Left renal cortex interstitium (tissue), 4 donors: Measurements from ENCODE around the gene ARHGEF4. TPM values are rescaled to one million over a fixed set of nuclear protein-coding genes. Genes with fewer than 3 reads are reported as not detected.
"Not testable (repeated sequence)": the region's sequence is repeated elsewhere in the genome, so short reads cannot be mapped to it uniquely, and the experiment has no call there.

Source experiments
- DNase-seq, 4 donors: peaks; one replicate each; pipeline ENCODE4 v3.0.0-alpha.2; 2013; ENCODE audit warnings: low read depth in 4 of 4, low spot score in 2 of 4, missing footprints in 1 of 4
- polyA plus RNA-seq, 4 donors: library from polyadenylated mRNA; unstranded; fragments of 120-200 nt; gene quantifications; one replicate each; pipeline ENCODE4 v1.2.1, GENCODE V29; 2013; ENCODE audit not compliant: insufficient read length in 4 of 4

The ARHGEF4 gene
- polyA plus RNA-seq, 4 donors = 5.6 to 9.0 (median 7.9) TPM

- DNase-seq = no peak
These were observed 41.6 kb downstream of the ARHGEF4 start for GRCh38 chr2:130878316-130878715.

GRCh38 chr2:130878933-130879332, 42.2 kb downstream of the ARHGEF4 start:
- DNase-seq = no peak

DNA sequence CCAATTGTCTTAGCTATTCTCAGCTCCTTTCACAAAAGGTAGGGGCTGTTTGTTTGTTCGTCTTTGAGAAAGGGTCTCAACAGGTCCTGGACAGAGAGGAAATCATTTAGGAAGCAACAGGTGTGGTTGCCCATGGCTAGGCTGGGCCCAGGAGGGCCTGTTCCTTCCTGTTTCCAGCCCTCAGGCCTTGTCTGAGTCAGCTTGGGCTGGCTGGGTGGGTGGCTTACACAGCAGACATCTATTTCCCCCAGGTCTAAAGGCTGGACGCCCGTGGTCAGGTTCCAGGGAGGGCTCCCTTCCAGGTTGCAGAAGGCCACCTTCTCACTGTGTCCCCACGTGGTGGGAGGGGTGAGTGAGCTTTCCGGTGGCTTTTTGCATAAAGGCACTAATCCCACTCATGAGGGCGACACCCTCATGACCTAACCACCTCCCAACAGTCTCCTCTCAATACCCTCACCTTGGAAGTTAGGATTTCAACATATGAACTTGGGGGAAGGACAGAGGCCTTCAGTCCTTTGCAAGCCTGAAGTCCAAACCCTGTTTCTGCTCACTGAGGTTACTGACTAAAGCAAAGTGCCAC, 45.5 kb downstream of the ARHGEF4 start:
- no peak for DNase-seq

DNA sequence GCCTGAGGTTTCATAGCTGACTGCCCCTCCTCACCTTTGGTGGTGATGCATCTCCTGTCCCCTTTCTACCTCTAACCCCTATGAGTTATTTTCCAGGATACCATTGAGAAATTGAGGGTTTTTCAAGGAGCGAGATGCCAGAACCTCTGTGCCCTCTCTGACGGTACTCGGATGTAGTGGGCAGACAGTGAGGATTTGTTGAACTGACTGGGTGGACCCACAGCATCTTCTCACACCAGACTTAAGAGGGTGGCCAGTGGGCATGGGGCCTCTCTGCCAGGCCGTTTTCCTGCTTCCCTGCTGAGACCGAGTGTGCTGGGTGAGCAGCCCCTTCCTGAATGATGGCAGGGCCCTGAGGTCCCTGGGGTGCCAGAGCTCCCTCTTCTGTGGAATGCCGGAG, 46.3 kb downstream of the ARHGEF4 start:
- no peak for DNase-seq

DNA sequence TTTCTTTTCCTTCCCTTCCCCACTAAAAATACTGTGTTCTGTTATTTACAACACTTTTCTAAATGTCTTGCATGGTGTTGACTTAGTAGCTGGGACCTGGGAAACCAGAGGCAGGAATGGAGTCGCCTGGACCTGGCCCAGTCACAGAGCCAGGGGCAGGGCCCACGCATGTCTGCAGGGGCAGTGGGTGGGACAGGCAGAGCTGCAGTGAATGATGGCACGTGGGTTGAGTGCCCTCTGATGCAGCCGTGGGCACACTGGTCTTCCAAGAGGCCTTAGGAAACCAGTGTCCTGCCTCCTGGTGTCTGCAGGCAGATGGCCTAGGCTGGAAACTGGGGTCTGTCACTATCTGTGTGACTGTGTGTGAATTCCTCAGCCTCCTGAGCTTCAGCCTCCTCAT, 46.8 kb downstream of the ARHGEF4 start:
- DNase-seq = no peak

DNA sequence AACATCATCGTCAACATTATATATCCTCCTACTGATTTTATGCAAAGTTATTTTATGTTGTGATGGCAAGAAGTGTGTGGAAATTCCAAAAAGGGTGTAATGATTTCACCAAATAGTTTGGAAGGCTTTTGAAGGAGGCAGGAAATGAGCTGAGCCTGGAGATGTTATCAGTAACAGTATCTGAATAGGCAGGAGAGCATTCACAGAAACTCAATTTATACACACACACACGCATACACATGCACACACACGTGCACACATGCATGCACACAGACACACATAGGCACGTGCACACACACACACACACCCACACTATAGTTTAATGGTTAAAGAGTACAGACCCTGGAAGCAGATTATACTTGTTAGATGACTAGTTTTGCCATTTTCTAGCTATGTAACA, 47.3 kb downstream of the ARHGEF4 start:
- no peak for DNase-seq

- no peak for DNase-seq
These were observed 47.8 kb downstream of the ARHGEF4 start for GRCh38 chr2:130884503-130884902.

GRCh38 chr2:130887643-130888042, 50.9 kb downstream of the ARHGEF4 start:
- DNase-seq = no peak

GRCh38 chr2:130890941-130891669, 54.4 kb downstream of the ARHGEF4 start:
- DNase-seq = no peak

GRCh38 chr2:130891966-130892365, 55.3 kb downstream of the ARHGEF4 start:
- DNase-seq = no peak

- DNase-seq = no peak
These were observed 56.4 kb downstream of the ARHGEF4 start for GRCh38 chr2:130892793-130893785.

- DNase-seq = no peak
These were observed 57.7 kb downstream of the ARHGEF4 start for GRCh38 chr2:130894326-130894942.

DNA sequence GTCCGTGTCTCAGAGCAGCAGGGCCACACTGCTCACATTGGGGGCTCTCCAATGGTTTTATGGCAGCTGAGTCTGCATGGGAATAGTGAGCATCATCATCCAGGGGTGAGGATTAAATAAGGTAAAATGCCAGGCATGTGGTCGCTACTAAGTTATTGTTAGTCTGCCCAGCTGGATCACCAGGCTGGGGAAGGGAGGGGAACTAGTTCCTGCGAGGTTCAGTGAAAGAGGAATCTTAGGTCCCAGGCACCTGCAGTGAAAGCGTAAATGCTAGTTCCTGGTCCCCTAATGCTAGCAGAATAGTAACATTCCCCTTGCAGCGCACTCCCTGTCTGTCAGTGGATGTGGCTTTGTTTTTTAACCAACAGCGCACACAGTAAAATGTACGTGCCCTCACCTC, 60.1 kb downstream of the ARHGEF4 start:
- no peak for DNase-seq

DNA sequence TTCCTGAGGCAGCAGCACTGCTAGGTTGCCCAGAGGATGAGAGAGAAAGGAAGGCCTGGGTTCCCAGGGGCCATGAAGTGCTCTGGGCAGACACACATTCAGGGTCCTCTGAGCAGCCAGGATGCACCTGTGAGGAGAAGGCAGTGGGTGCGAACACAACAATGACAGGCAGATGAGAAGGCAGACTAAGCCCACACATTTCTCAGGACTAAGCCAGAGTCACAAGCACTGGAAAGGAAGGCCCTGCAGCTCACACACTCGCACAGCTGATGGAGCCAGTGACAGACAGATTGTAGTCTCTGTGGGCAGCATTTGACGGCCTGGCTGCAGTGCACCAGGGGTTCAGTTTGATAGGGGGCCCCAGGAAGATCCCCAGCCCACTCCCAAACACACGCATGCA, 61.8 kb downstream of the ARHGEF4 start:
- DNase-seq = no peak

DNA sequence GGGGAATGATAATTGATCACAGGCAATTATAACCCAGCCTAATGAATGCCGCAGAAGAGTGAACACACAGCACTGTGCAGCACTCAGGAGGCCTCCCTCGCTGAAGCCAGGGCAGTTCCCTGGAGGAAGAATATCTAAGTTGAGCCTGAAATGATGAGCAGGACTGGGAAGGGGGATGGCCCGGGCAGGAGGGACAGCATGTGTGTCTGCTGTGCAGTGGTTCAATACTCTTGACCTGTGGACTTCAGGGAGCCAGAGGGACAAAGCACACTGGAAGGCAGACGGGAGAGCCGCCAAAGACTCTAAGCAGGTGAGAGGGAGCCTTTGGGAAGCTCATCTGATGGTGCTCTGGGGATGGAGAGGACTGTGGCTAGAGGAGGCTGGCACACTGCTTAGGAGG, 62.6 kb downstream of the ARHGEF4 start:
- no peak for DNase-seq

DNA sequence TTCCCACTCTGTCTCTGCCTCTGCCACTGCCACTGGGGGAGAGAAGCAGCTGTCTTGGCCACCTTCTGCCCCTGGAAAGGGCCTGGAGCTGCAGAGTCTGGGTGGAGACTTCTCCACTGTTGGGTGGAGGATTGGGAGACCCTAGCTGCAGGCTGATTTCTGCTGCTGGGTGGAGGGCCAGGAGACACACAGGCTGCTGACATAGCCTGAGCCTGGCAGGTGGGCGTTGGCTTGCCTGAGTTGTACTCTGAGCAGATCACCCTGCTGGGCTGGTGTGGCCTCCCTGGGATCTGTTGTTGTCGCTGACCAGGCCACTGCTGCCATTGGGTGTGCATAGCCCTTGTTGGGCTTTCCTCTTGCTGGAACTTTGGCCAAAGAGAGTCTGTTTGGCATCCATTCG, 64.3 kb downstream of the ARHGEF4 start:
- no peak for DNase-seq

DNA sequence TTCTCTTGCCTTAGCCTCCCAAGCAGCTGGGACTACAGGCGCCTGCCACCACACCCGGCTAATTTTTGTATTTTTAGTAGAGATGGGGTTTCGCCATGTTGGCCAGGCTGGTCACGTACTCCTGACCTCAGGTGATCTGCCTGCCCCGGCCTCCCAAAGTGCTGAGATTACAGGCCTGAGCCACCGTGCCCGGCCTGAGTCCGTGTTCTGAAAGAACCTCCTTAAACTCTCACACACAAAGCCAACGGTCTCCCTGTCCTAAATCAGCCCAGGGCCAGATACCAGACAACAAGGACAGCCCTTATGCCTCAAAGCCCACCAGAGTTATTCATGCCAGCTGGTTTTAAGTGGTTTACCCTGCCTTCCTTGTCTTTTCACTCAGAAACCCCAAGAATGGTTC, 64.9 kb downstream of the ARHGEF4 start:
- not testable (repeated sequence) for DNase-seq

- no peak for DNase-seq
These were observed 72.1 kb downstream of the ARHGEF4 start for GRCh38 chr2:130908832-130909231.

DNA sequence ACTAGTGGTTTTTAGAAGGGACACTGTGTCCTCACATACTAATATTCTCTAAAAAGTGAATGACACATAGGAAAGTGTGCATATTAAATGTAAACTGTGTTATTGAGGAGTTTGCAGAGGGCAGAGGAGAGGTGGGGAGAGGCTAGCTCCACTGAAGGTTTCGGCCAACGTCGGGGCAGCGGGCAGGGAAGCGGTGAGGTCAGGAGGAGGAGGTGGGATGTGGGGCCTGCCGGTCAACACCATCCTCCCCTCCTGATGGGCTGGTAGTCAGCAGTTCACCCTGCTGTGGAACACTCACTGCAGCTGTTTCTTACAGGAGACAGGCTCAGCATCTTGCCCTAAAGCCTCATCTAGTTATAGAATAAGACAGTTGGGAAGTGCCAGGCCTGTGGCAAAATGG, 74.2 kb downstream of the ARHGEF4 start:
- DNase-seq = no peak

GRCh38 chr2:130911482-130911881, 74.8 kb downstream of the ARHGEF4 start:
- no peak for DNase-seq

GRCh38 chr2:130911996-130912395, 75.3 kb downstream of the ARHGEF4 start:
- DNase-seq = no peak
